NCI-H345 treated with DMSO at 0.1 percent for 48 hours (cell line): ENCODE results near the gene NCK2.

Experiments
- DNase-seq: peaks from one replicate; lab custom pipeline; 2025; ENCODE audit not compliant: unreplicated experiment; lab: John Stamatoyannopoulos, UW

Gene NCK2

GRCh38 chr2:105866216-105867185 lies 121.8 kb downstream of the NCK2 start:
- no peak for DNase-seq

GRCh38 chr2:105867587-105867986 lies 122.9 kb downstream of the NCK2 start:
- DNase-seq = peak; percentile 9

- DNase-seq = no peak
These were observed 123.3 kb downstream of the NCK2 start for GRCh38 chr2:105868060-105868459.

- no peak for DNase-seq
These were observed 124.6 kb downstream of the NCK2 start for GRCh38 chr2:105869341-105869740.

- DNase-seq = no peak
These were observed 125.3 kb downstream of the NCK2 start for GRCh38 chr2:105870062-105870461.

GRCh38 chr2:105870858-105871257 lies 126.1 kb downstream of the NCK2 start:
- no peak for DNase-seq

- no peak for DNase-seq
These were observed 127.5 kb downstream of the NCK2 start for GRCh38 chr2:105872142-105872728.

- no peak for DNase-seq
These were observed 128.1 kb downstream of the NCK2 start for GRCh38 chr2:105872830-105873229.

- no peak for DNase-seq
These were observed 128.6 kb downstream of the NCK2 start for GRCh38 chr2:105873281-105873680.

- DNase-seq = no peak
These were observed 129.0 kb downstream of the NCK2 start for GRCh38 chr2:105873721-105874120.

GRCh38 chr2:105874466-105874865 lies 129.8 kb downstream of the NCK2 start:
- no peak for DNase-seq

GRCh38 chr2:105875241-105875640 lies 130.5 kb downstream of the NCK2 start:
- peak; percentile 83 for DNase-seq

- no peak for DNase-seq
These were observed 131.5 kb downstream of the NCK2 start for GRCh38 chr2:105876191-105876590.

- no peak for DNase-seq
These were observed 133.2 kb downstream of the NCK2 start for GRCh38 chr2:105877945-105878344.

- no peak for DNase-seq
These were observed 134.5 kb downstream of the NCK2 start for GRCh38 chr2:105879106-105879802.

- DNase-seq = no peak
These were observed 135.1 kb downstream of the NCK2 start for GRCh38 chr2:105879803-105880300.

- no peak for DNase-seq
These were observed 135.9 kb downstream of the NCK2 start for GRCh38 chr2:105880637-105881036.

- DNase-seq = no peak
These were observed 136.8 kb downstream of the NCK2 start for GRCh38 chr2:105881286-105882136.

GRCh38 chr2:105882341-105882740 lies 137.6 kb downstream of the NCK2 start:
- peak; percentile 20 for DNase-seq

GRCh38 chr2:105882920-105883435 lies 138.3 kb downstream of the NCK2 start:
- no peak for DNase-seq
